SK-N-SH (cell line): ENCODE measurements around the gene COBL.

ENCODE experiments used
- CHD2 ChIP-seq: fragments of 150-350 bp; IDR thresholded peaks from 2 replicates; pipeline ENCODE4 v1.6.1; 2018; ENCODE audit warnings: low read length; ENCODE audit not compliant: partially characterized antibody
- CTCF ChIP-seq: fragments of 200-600 bp; sonication (generic); IDR thresholded peaks from 2 replicates; pipeline ENCODE4 v1.6.1; 2017; ENCODE audit warnings: antibody characterized with exemption, mild to moderate bottlenecking, moderate library complexity
- EP300 ChIP-seq, 2 experiments: IDR thresholded peaks; 2 replicates each; pipeline versions ENCODE4 v1.4.0 to v1.6.1; 2012; ENCODE audit warnings: borderline replicate concordance in 1 of 2, low read depth in 1 of 2, low read length in 1 of 2
- JUND ChIP-seq: IDR thresholded peaks from 2 replicates; pipeline ENCODE4 v1.4.0; 2012
- POLR2AphosphoS5 ChIP-seq: IDR thresholded peaks from 2 replicates; pipeline ENCODE4 v1.6.1; 2012; ENCODE audit warnings: low read depth, low read length
- RAD21 ChIP-seq: IDR thresholded peaks from 2 replicates; pipeline ENCODE4 v1.6.1; 2012; ENCODE audit warnings: mild to moderate bottlenecking, low read length
- RCOR1 ChIP-seq: fragments of 150-350 bp; IDR thresholded peaks from 2 replicates; pipeline ENCODE4 v1.6.1; 2017; ENCODE audit warnings: antibody characterized with exemption, low read length
- REST ChIP-seq: IDR thresholded peaks from 2 replicates; pipeline ENCODE4 v1.6.1; 2012; ENCODE audit warnings: mild to moderate bottlenecking, low read depth, low read length, moderate library complexity
- SMC3 ChIP-seq: IDR thresholded peaks from 2 replicates; pipeline ENCODE4 v1.6.1; 2012; ENCODE audit warnings: low read depth, low read length, improper control_type of control experiment
- TAF1 ChIP-seq: IDR thresholded peaks from 2 replicates; pipeline ENCODE4 v1.6.1; 2012; ENCODE audit warnings: low read depth, mild to moderate bottlenecking, low read length, moderate library complexity, borderline replicate concordance
- TCF12 ChIP-seq: IDR thresholded peaks from 2 replicates; pipeline ENCODE4 v1.4.0; 2012
- YY1 ChIP-seq: IDR thresholded peaks from 2 replicates; pipeline ENCODE4 v1.4.0; 2012; ENCODE audit warnings: low read depth, mild to moderate bottlenecking
- ZBTB33 ChIP-seq: IDR thresholded peaks from 2 replicates; pipeline ENCODE4 v1.4.0; 2012; ENCODE audit warnings: low read depth, borderline replicate concordance

- TF ChIP-seq CTCF (peak; percentile 30; the same call in 1 of the 2 replicates), RCOR1 (no peak), REST (no peak), JUND (no peak), CHD2 (no peak), SMC3 (no peak), ZBTB33 (no peak), POLR2AphosphoS5 (no peak), RAD21 (no peak), EP300 (IDR thresholded peaks at IDR 0.05; ENCODE audit: borderline replicate concordance in 1 of 2, low read depth in 1 of 2, low read length in 1 of 2) (no peak), TCF12 (no peak), TAF1 (no peak), YY1 (no peak)
Measured at GRCh38 chr7:51006483-51007235, 309.9 kb downstream of the COBL start.
